ENCODE data around the gene SSBP3. TPM values are rescaled to one million over a fixed set of nuclear protein-coding genes. Genes with fewer than 3 reads are reported as not detected.

Gene SSBP3
- total RNA-seq, 1 donor from 2014 or later: 70.7 TPM

- H3K4me1 ChIP-seq: peaks cover 35% of the 10 kb centered on the region
- H3K27ac ChIP-seq: no peak overlapping the region
- no peaks in the 10 kb centered on the region for H3K27me3 ChIP-seq
- H3K4me3 ChIP-seq: no peak overlapping the region
- TF ChIP-seq POLR2AphosphoS5 (IDR thresholded peaks at IDR 0.05; ENCODE audit: insufficient read depth in 1 of 2, low read depth in 1 of 2): no peak
- TF ChIP-seq CTCF (IDR thresholded peaks at IDR 0.05): no peak
- no peak for TF ChIP-seq POLR2A (IDR thresholded peaks at IDR 0.05)
- intact Hi-C loops (cut with DNase I): no loop called here
- DNase-seq (ENCODE audit: extremely low spot score in 2 of 2): no peak
- peaks cover 0 to 10% of the 10 kb centered on the region in 2 donors for H3K36me3 ChIP-seq
- no peaks in the 10 kb centered on the region for H3K9me3 ChIP-seq
Observed at GRCh38 chr1:54255026-54255702, 151.0 kb downstream of the SSBP3 start.

GRCh38 chr1:54254055-54254454 lies 152.1 kb downstream of the SSBP3 start:
- Histone ChIP-seq H3K9me3 (no peaks in the 10 kb centered on the region), H3K27ac (peak overlapping the region; percentile 45), H3K4me3 (no peak overlapping the region), H3K36me3 (peaks cover 0 to 10% of the 10 kb centered on the region in 2 donors), H3K4me1 (peaks cover 40% of the 10 kb centered on the region), H3K27me3 (no peaks in the 10 kb centered on the region)
- peak in 1 of 2 donors; percentile 29 for TF ChIP-seq POLR2AphosphoS5 (IDR thresholded peaks at IDR 0.05; ENCODE audit: insufficient read depth in 1 of 2, low read depth in 1 of 2)
- TF ChIP-seq CTCF (IDR thresholded peaks at IDR 0.05): no peak
- intact Hi-C loops (cut with DNase I): no loop called here
- no peak for DNase-seq (ENCODE audit: extremely low spot score in 2 of 2)

DNA sequence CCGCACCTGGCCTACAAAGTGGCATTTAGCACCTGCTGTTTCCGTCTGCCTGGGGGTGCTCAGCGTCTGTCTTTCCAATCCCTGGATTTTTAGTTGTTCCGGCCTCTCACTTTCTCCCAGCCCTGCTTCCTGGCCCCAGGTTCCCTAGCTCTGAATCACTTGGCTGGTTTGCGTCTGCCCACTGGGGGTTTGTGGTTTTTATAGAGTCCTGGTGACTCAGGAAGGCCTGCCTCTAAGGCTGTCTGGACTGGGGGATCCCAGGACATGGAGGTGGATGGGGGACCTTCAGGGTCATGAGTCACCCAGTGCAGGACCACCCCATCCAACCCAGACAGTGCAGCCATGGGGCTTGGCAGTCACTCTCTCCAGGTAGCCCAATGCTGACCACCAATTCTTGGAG lies 152.7 kb downstream of the SSBP3 start:
- H3K27ac ChIP-seq: peak overlapping the region; percentile 45
- H3K27me3 ChIP-seq: no peaks in the 10 kb centered on the region
- TF ChIP-seq CTCF (IDR thresholded peaks at IDR 0.05) (no peak), POLR2A (IDR thresholded peaks at IDR 0.05) (no peak), POLR2AphosphoS5 (IDR thresholded peaks at IDR 0.05; ENCODE audit: insufficient read depth in 1 of 2, low read depth in 1 of 2) (no peak)
- intact Hi-C loops (cut with DNase I): no loop called here
- peaks cover 0 to 10% of the 10 kb centered on the region in 2 donors for H3K36me3 ChIP-seq
- H3K4me3 ChIP-seq: no peak overlapping the region
- no peak for DNase-seq (ENCODE audit: extremely low spot score in 2 of 2)
- H3K9me3 ChIP-seq: no peaks in the 10 kb centered on the region
- peaks cover 40% of the 10 kb centered on the region for H3K4me1 ChIP-seq

DNA sequence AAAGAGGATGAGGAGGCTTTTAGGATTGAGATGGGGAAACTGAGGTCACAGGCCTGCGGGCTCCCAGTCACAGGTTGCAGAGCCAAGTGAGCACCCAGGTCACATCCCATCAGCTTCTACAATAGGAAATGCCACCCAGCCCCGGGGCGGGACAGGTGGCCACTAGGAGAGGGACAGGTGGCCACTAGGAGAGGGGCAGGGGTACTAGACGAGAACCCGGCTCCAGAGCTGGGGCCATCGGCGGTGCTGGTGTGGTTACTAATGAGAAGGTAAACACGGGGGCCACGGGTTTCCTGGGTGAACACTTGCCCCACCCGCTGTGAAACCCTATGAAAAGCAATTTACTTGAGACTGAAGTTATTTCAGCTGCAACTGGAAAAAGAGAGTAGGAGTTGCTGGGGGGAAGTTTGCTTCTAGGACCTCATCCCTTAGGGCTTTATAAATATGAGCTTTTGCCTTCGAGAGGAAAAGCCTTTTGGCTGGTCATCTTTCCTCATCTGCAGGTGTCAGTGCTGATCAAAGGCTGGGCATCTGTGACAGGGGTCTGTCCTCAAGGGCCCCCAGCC lies 153.7 kb downstream of the SSBP3 start:
- no peak for DNase-seq (ENCODE audit: extremely low spot score in 2 of 2)
- Histone ChIP-seq H3K4me1 (peaks cover 40% of the 10 kb centered on the region), H3K4me3 (no peak overlapping the region), H3K27ac (peak overlapping the region; percentile 26), H3K36me3 (peaks cover 0 to 10% of the 10 kb centered on the region in 2 donors), H3K27me3 (no peaks in the 10 kb centered on the region), H3K9me3 (no peaks in the 10 kb centered on the region)
- intact Hi-C loops (cut with DNase I): no loop called here
- TF ChIP-seq CTCF (IDR thresholded peaks at IDR 0.05): no peak
- TF ChIP-seq POLR2AphosphoS5 (IDR thresholded peaks at IDR 0.05; ENCODE audit: insufficient read depth in 1 of 2, low read depth in 1 of 2): no peak
- TF ChIP-seq POLR2A (IDR thresholded peaks at IDR 0.05): no peak

GRCh38 chr1:54250670-54251069 lies 155.5 kb downstream of the SSBP3 start:
- H3K27me3 ChIP-seq: no peaks in the 10 kb centered on the region
- H3K4me1 ChIP-seq: peaks cover 40% of the 10 kb centered on the region
- H3K9me3 ChIP-seq: no peaks in the 10 kb centered on the region
- H3K4me3 ChIP-seq: no peak overlapping the region
- TF ChIP-seq POLR2AphosphoS5 (IDR thresholded peaks at IDR 0.05; ENCODE audit: insufficient read depth in 1 of 2, low read depth in 1 of 2): no peak
- no peak for TF ChIP-seq POLR2A (IDR thresholded peaks at IDR 0.05)
- no peak for TF ChIP-seq CTCF (IDR thresholded peaks at IDR 0.05)
- peak overlapping the region; percentile 68 for H3K27ac ChIP-seq
- intact Hi-C loops (cut with DNase I): no loop called here
- no peak for DNase-seq (ENCODE audit: extremely low spot score in 2 of 2)
- peaks cover 0 to 10% of the 10 kb centered on the region in 2 donors for H3K36me3 ChIP-seq
